Measurements from ENCODE around the gene ADAT2.

Gene ADAT2

GRCh38 chr6:143396497-143397226, 53.8 kb downstream of the ADAT2 start:
- DNase-seq: no peak

- no peak for DNase-seq
These were observed 54.8 kb downstream of the ADAT2 start for GRCh38 chr6:143395699-143396098.

- DNase-seq: no peak
These were observed 56.1 kb downstream of the ADAT2 start for GRCh38 chr6:143394389-143394788.

GRCh38 chr6:143390278-143390677, 60.2 kb downstream of the ADAT2 start:
- no peak for DNase-seq

- no peak for DNase-seq
These were observed 64.9 kb downstream of the ADAT2 start for GRCh38 chr6:143385636-143386035.

- DNase-seq: no peak
These were observed 73.6 kb downstream of the ADAT2 start for GRCh38 chr6:143376861-143377260.

GRCh38 chr6:143376375-143376774, 74.1 kb downstream of the ADAT2 start:
- no peak for DNase-seq

- DNase-seq: no peak
These were observed 75.4 kb downstream of the ADAT2 start for GRCh38 chr6:143375022-143375585.

GRCh38 chr6:143374014-143374413, 76.5 kb downstream of the ADAT2 start:
- DNase-seq: no peak
